Activated gamma-delta T cell treated with Interleukin-2 at 50 U/mL for 16 hours (primary cell): ENCODE measurements around the gene HOXA3.

ENCODE experiments used
- DNase-seq: peaks from one replicate; pipeline ENCODE4 v3.0.0-alpha.2; 2020

The HOXA3 gene

GRCh38 chr7:27151931-27152815 lies at the start of gene HOXA3:
HOXA3 (minus strand) TSS chr7:27152583; CDS start chr7:27110640, 41,943 bp downstream.
- no peak for DNase-seq

GRCh38 chr7:27201580-27202017 lies 49.2 kb upstream of the HOXA3 start:
- no peak for DNase-seq

- no peak for DNase-seq
Observed at GRCh38 chr7:27200761-27201579, 48.6 kb upstream of the HOXA3 start.

GRCh38 chr7:27199849-27200760 lies 47.7 kb upstream of the HOXA3 start, which contains the start of gene HOXA13:
HOXA13 (minus strand) TSS chr7:27200091; CDS start chr7:27200077, 14 bp downstream.
- no peak for DNase-seq

GRCh38 chr7:27198871-27199801 lies 46.8 kb upstream of the HOXA3 start:
- no peak for DNase-seq

- no peak for DNase-seq
Observed at GRCh38 chr7:27198138-27198841, 45.9 kb upstream of the HOXA3 start.

GRCh38 chr7:27197137-27198042 lies 45.0 kb upstream of the HOXA3 start:
- DNase-seq: no peak

GRCh38 chr7:27196287-27196767 lies 43.9 kb upstream of the HOXA3 start:
- DNase-seq: peak; percentile 86

- no peak for DNase-seq
Observed at GRCh38 chr7:27194686-27195379, 42.5 kb upstream of the HOXA3 start.

- no peak for DNase-seq
Observed at GRCh38 chr7:27194002-27194352, 41.6 kb upstream of the HOXA3 start.

- DNase-seq: no peak
Observed at GRCh38 chr7:27193335-27194001, 41.1 kb upstream of the HOXA3 start.

- DNase-seq: no peak
Observed at GRCh38 chr7:27192546-27193334, 40.4 kb upstream of the HOXA3 start.

GRCh38 chr7:27191833-27192545 lies 39.6 kb upstream of the HOXA3 start:
- DNase-seq: no peak

GRCh38 chr7:27191161-27191731 lies 38.9 kb upstream of the HOXA3 start:
- no peak for DNase-seq

- no peak for DNase-seq
Observed at GRCh38 chr7:27189997-27190748, 37.8 kb upstream of the HOXA3 start.
